Testis (tissue), 3 donors: ENCODE data around the gene NCEH1. TPM values are rescaled to one million over a fixed set of nuclear protein-coding genes. Genes with fewer than 3 reads are reported as not detected.

Experiments used
- DNase-seq: peaks from one replicate; pipeline ENCODE4 v3.0.0-alpha.2; 2019
- H3K27ac ChIP-seq, 2 donors: fragments of 200-600 bp; sonication (generic); one replicate each; pipeline ENCODE4 v1.5.1; 2019
- H3K27me3 ChIP-seq: fragments of 200-600 bp; sonication (generic); one replicate; pipeline ENCODE4 v1.5.1; 2019
- H3K36me3 ChIP-seq: fragments of 200-600 bp; sonication (generic); one replicate; pipeline ENCODE4 v1.5.1; 2017; ENCODE audit warnings: low read depth; ENCODE audit errors: missing control alignments
- H3K4me1 ChIP-seq: fragments of 200-600 bp; sonication (generic); one replicate; pipeline ENCODE4 v1.5.1; 2019
- H3K4me3 ChIP-seq, 2 donors: fragments of 200-600 bp; sonication (generic); one replicate each; pipeline ENCODE4 v1.5.1; 2017 to 2019
- H3K9me3 ChIP-seq: fragments of 200-600 bp; sonication (generic); one replicate; pipeline ENCODE4 v1.5.1; 2017
- CTCF ChIP-seq, 3 experiments: fragments of 450-650 bp in 2 of 3; fragments of 200-600 bp in 1 of 3; sonication (generic) in 1 of 3; IDR thresholded peaks; one replicate each; pipeline ENCODE4 v1.5.1; 2016 to 2019; ENCODE audit warnings: antibody characterized with exemption in 3 of 3, mild to moderate bottlenecking in 2 of 3, moderate library complexity in 1 of 3
- POLR2A ChIP-seq: fragments of 450-650 bp; IDR thresholded peaks from one replicate; pipeline ENCODE4 v1.6.1; 2017; ENCODE audit warnings: antibody characterized with exemption, mild to moderate bottlenecking, moderate library complexity
- WGBS, 2 donors: methylation state at CpG; one replicate each; pipeline ENCODE4 v1.1.5; 2018; 5-methylcytosine and 5-hydroxymethylcytosine counted together
- intact Hi-C: fragments of 100-400 bp; cut with DNase I; formaldehyde crosslinking; loops from one replicate; pipeline ENCODE4 v1.15.1; 2023; ENCODE audit warnings: low total_unique reads
- polyA plus RNA-seq: library from polyadenylated mRNA; stranded (reverse); fragments of 350-450 nt; fragmentation: Illumina TruSeq; extraction: RNeasy Lipid Tissue Mini Kit (QIAGEN cat#74804); gene quantifications from one replicate; pipeline ENCODE4 v1.2.3, GENCODE V29; 2014; ENCODE audit warnings: low read depth, low replicate concordance; ENCODE audit not compliant: insufficient read depth
- total RNA-seq, 2 donors: library from RNA; depleted of rRNA; stranded (reverse); fragments of >200 nt; gene quantifications; one replicate each; pipeline ENCODE4 v1.2.3, GENCODE V29; 2016

Gene NCEH1
- total and polyA plus RNA-seq, 3 donors from 2014 or later: 3.2 to 3.8 (median 3.3) TPM

GRCh38 chr3:172680684-172681083 is 30.2 kb downstream of the NCEH1 start:
- intact Hi-C loops: no loop called here
- no peak for DNase-seq
- Histone ChIP-seq H3K27me3 (no peaks in the 10 kb centered on the region), H3K9me3 (no peaks in the 10 kb centered on the region), H3K4me1 (peaks cover 7% of the 10 kb centered on the region), H3K4me3 (no peak overlapping the region), H3K36me3 (no peaks in the 10 kb centered on the region), H3K27ac (no peak overlapping the region)
- WGBS, 2 donors: 86 to 98% methylated on average over 7 of the region's 7 CpGs
- TF ChIP-seq POLR2A (no peak), CTCF (IDR thresholded peaks at IDR 0.05) (no peak)

DNA sequence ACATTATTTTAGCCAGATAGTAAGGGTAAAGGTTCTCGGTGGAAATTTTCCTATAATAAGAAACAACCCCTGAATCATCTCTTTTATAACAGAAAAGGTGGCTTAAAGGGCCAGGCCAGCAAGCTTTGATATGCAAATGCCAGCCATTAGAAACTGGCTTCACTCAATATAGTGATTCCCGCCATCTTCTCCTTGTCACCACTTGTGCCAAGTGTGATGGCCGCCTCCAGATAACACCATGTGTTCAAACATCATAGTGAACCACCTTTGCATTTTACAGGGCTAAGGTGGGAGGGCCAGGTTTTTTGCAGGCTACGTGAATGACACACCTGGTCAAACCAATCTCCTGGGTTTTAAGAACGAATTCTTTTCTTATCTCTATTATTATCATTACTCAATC is 31.3 kb downstream of the NCEH1 start:
- Histone ChIP-seq H3K36me3 (no peaks in the 10 kb centered on the region), H3K27me3 (no peaks in the 10 kb centered on the region), H3K4me1 (peaks cover 7% of the 10 kb centered on the region), H3K9me3 (no peaks in the 10 kb centered on the region), H3K27ac (no peak overlapping the region), H3K4me3 (no peak overlapping the region)
- intact Hi-C loops: no loop called here
- DNase-seq: no peak
- WGBS, 2 donors: 93 to 96% methylated on average over 5 of the region's 5 CpGs
- no peak for TF ChIP-seq POLR2A
- no peak for TF ChIP-seq CTCF (IDR thresholded peaks at IDR 0.05)

DNA sequence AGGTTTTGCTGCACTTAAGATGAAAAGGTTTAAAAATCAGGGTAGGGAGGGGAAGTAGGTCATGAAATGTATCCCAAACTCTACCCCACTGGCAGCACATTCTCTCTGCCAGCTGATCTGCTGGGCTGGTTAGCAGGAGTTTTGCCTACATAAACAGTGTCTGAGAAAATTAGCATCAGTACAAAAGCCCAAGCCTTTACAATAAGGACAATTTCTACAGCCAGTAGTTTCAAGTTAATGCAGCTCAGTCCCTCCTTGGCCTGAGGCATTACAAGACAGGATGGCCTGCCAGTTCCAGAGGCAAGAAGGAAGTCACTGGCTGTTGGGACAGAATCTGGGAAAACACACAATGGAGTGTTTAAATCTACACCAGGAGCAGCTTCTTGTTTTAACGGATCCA is 32.8 kb downstream of the NCEH1 start:
- TF ChIP-seq CTCF (IDR thresholded peaks at IDR 0.05) (no peak), POLR2A (no peak)
- 56% methylated on average over 1 of the region's 1 CpG for WGBS, 2 donors

DNA sequence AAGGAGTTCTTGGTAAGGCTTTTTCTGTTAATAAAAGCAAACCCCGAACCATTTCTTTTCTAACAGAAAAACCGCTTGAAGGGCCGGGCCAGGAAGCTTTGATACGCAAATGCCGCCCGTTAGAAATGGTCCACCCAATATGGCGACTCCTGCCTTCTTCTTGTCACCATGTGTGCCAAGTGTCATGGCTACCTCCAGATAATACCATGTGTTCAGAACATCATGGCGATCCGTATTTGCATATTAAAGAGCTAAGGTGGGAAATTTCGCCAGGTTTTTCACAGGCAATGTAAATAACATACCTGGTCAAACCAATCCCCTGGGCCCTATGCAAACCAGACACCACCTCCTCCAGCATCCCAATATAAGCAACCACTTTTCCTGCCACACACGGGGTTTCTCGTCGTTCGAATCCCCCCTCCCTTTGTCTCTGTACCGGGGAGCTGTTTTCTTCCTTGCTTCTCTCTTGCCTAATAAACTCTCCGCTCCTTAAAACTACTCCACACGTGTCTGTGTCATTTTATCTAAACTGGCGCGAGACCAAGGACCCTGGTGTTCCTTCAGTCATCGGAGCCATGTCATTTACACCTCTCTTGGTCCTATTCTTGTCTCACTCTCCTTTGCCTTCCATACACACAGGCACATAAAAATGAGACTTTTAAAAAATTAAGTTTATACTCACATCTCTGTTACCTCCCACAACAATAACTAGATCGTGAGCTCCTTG is 34.5 kb downstream of the NCEH1 start:
- intact Hi-C loops: no loop called here
- Histone ChIP-seq H3K27ac (no peak overlapping the region), H3K36me3 (no peaks in the 10 kb centered on the region), H3K4me1 (peaks cover 7% of the 10 kb centered on the region), H3K9me3 (no peaks in the 10 kb centered on the region), H3K4me3 (peak overlapping the region in 1 of 2 donors; percentile 10), H3K27me3 (no peaks in the 10 kb centered on the region)
- WGBS, 2 donors: 63 to 66% methylated on average over 21 of the region's 21 CpGs
- DNase-seq: no peak
- TF ChIP-seq POLR2A: no peak

More for the DNA sequence above, 32.8 kb downstream of the NCEH1 start:
- no peaks in the 10 kb centered on the region for H3K9me3 ChIP-seq
- H3K4me3 ChIP-seq: no peak overlapping the region
- H3K36me3 ChIP-seq: no peaks in the 10 kb centered on the region
- intact Hi-C loops: no loop called here
- H3K27me3 ChIP-seq: no peaks in the 10 kb centered on the region
- no peak for DNase-seq
- no peak overlapping the region for H3K27ac ChIP-seq
- peaks cover 7% of the 10 kb centered on the region for H3K4me1 ChIP-seq

DNA sequence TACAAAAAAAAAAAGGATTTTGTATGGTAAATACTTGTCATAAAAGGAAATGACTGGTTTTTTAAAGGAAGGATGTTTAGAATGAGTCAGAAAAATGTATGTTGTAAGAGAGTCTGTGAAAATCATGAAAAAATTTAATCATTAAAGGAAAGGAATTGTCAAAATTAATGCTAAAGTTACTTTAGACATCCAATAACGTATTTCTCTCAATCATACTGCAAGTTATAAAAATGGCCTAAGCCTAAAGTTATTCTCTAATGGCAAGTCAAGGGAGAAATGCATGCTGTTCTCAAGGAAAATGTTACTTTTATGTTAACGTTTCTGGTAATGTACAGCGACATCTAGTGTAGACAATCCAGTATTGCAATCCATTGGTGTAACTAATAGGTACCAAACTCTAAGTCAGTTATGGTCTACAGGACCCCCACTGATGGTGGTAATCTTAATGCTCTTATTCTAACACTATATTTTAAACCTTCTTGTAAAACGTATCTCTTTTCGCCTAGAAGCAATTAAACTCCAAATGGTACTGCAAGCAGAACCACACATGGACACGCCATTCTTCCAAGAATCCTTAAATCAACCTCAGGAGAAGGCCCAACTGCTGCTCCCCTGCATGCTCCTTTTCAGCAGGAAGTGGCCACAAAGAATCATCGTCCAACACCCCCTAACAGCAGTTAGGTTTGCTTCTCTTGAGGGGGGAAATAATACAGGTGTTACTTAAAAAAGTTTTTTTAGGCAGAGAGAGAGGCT is 35.2 kb downstream of the NCEH1 start:
- WGBS, 2 donors: 45 to 49% methylated on average over 7 of the region's 7 CpGs
- TF ChIP-seq CTCF (IDR thresholded peaks at IDR 0.05) (peak; percentile 47 to 78 (median 54)), POLR2A (no peak)
- Histone ChIP-seq H3K27me3 (no peaks in the 10 kb centered on the region), H3K36me3 (no peaks in the 10 kb centered on the region), H3K27ac (no peak overlapping the region), H3K4me1 (peaks cover 7% of the 10 kb centered on the region), H3K9me3 (no peaks in the 10 kb centered on the region), H3K4me3 (peak overlapping the region in 1 of 2 donors; percentile 10)
- intact Hi-C loops: no loop called here
- DNase-seq: no peak
